ENCODE measurements around the gene GLT6D1. TPM values are rescaled to one million over a fixed set of nuclear protein-coding genes. Genes with fewer than 3 reads are reported as not detected.

The GLT6D1 gene
- total and polyA plus RNA-seq, 2 of the 8 experiments (the other 6 are each of a cell fraction or from before 2014, with no cell fraction given) = 1.3 to 2.1 TPM

DNA sequence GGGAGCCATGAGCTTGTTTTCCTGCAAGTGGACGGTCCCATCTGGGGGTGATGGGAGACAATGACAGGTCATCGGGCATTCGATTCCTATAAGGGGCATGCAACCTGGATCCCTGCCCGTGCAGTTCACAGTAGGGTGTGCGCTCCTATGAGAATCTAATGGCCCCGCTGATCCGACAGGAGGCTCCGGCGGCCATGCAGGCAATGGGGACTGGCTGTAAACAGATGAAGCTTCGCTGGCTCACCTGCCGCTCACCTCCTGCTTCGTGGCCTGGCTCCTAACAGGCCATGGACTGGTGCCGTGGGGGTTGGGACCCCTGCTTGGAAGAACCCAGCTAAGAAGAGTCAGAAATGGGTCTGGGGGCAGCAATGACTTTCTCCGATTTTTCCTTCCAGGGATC lies 56.8 kb downstream of the GLT6D1 start:
- H3K56ac ChIP-seq (replicated peaks; ENCODE audit: insufficient read length, low read depth, low read length) = no peak overlapping the region
- no peak overlapping the region for H2BK15ac ChIP-seq (ENCODE audit: low read length)
- H2AFZ ChIP-seq (ENCODE audit: low read length) = no peak overlapping the region
- H3K14ac ChIP-seq (ENCODE audit: insufficient read length) = no peak overlapping the region
- no peak overlapping the region for H4K91ac ChIP-seq (replicated peaks; ENCODE audit: insufficient read length, low read length)
- no peak for FAIRE-seq
- H3K23me2 ChIP-seq (ENCODE audit: low read depth, low read length) = peaks cover 15% of the 10 kb centered on the region; the same call in 1 of the 2 replicates
- no peak overlapping the region for H3K4me2 ChIP-seq (ENCODE audit: insufficient read depth in 1 of 2, low read depth in 2 of 2, low read length in 2 of 2)
- H2BK12ac ChIP-seq (ENCODE audit: low read depth, low read length) = no peak overlapping the region
- H3K4ac ChIP-seq (replicated peaks; ENCODE audit: insufficient read length, low read depth, low read length) = no peak overlapping the region
- no peak overlapping the region for H3K27ac ChIP-seq (ENCODE audit: low read depth, low read length)
- no peak overlapping the region for H2BK20ac ChIP-seq (ENCODE audit: low read length)
- no peaks in the 10 kb centered on the region for H3K4me1 ChIP-seq (replicated peaks in 1 of 4; ENCODE audit: control insufficient read depth in 3 of 4, insufficient read depth in 4 of 4, low read length in 3 of 4)
- no peak overlapping the region for H2BK120ac ChIP-seq (replicated peaks; ENCODE audit: low read depth, low read length)
- 90% methylated on average over 14 of the region's 14 CpGs; no CpG with 5 or more reads in 1 of the 2 experiments for WGBS, 2 experiments (ENCODE audit: extremely low coverage in 1 of 2, insufficient coverage in 1 of 2, insufficient read length in 1 of 2, insufficient replicate concordance in 2 of 2, low coverage in 1 of 2, low lambda C conversion rate in 2 of 2, missing lambda C conversion rate in 1 of 2)
- H4K8ac ChIP-seq (ENCODE audit: extremely low read depth, insufficient read depth, low read length) = no peak overlapping the region
- H2BK5ac ChIP-seq (ENCODE audit: low read depth, low read length) = no peak overlapping the region
- H3K9me3 ChIP-seq (ENCODE audit: insufficient read depth in 2 of 2, low read depth in 1 of 2, low read length in 1 of 2) = peaks cover 2 to 3% of the 10 kb centered on the region in 2 experiments; a peak in 1 of 4 replicates
- no peaks in the 10 kb centered on the region for H4K20me1 ChIP-seq (replicated peaks in 1 of 2; ENCODE audit: control insufficient read depth in 1 of 2, insufficient read depth in 2 of 2, low read length in 2 of 2)
- CTCF ChIA-PET (ENCODE audit: partially characterized antibody) = interaction anchor here (1.0 to 2.1 kb wide), 3 partner anchors 19 to 78 kb away, joined by 4 to 12 read pairs (median 11); no protein-coding TSS in a partner anchor
- H3K18ac ChIP-seq (ENCODE audit: extremely low read depth, low read length) = no peak overlapping the region
- H3K27me3 ChIP-seq (replicated peaks in 1 of 4; ENCODE audit: control insufficient read depth in 3 of 4, extremely low read depth in 1 of 4, insufficient read depth in 3 of 4, low read length in 3 of 4) = no peaks in the 10 kb centered on the region
- no peak overlapping the region for H3K23ac ChIP-seq (ENCODE audit: insufficient read length)
- no peak overlapping the region for H4K5ac ChIP-seq (ENCODE audit: insufficient read length, low read depth, low read length)
- no peak overlapping the region for H2AK5ac ChIP-seq (ENCODE audit: low read depth, low read length)
- H3K36me3 ChIP-seq (ENCODE audit: control insufficient read depth in 2 of 4, insufficient read depth in 4 of 4, low read length in 3 of 4) = no peaks in the 10 kb centered on the region
- H3K79me1 ChIP-seq (ENCODE audit: low read depth, low read length) = no peaks in the 10 kb centered on the region
- H3K79me2 ChIP-seq (ENCODE audit: control insufficient read depth in 1 of 2, insufficient read depth in 2 of 2, low read length in 2 of 2) = no peaks in the 10 kb centered on the region
- no peak overlapping the region for H3K4me3 ChIP-seq (ENCODE audit: extremely low read depth in 1 of 4, insufficient read depth in 2 of 4, low read depth in 3 of 4, low read length in 4 of 4)
- peak in 1 of 2 experiments; percentile 33 for DNase-seq (ENCODE audit: low read depth in 1 of 2, low spot score in 2 of 2)
- H3K9ac ChIP-seq (replicated peaks in 1 of 4; ENCODE audit: extremely low read depth in 1 of 4, low read depth in 3 of 4, low read length in 3 of 4) = no peak overlapping the region
- POLR2A ChIA-PET (ENCODE audit: partially characterized antibody) = no interaction called here

Measured in H1 (cell line).